GF-D8 (cell line): Measurements from ENCODE around the gene LY6G6F.
"Not testable (repeated sequence)": the region's sequence is repeated elsewhere in the genome, so short reads cannot be mapped to it uniquely, and the experiment has no call there.

Experiments
- DNase-seq: peaks from one replicate; lab custom pipeline; 2025; lab: John Stamatoyannopoulos, UW

LY6G6F gene

DNA sequence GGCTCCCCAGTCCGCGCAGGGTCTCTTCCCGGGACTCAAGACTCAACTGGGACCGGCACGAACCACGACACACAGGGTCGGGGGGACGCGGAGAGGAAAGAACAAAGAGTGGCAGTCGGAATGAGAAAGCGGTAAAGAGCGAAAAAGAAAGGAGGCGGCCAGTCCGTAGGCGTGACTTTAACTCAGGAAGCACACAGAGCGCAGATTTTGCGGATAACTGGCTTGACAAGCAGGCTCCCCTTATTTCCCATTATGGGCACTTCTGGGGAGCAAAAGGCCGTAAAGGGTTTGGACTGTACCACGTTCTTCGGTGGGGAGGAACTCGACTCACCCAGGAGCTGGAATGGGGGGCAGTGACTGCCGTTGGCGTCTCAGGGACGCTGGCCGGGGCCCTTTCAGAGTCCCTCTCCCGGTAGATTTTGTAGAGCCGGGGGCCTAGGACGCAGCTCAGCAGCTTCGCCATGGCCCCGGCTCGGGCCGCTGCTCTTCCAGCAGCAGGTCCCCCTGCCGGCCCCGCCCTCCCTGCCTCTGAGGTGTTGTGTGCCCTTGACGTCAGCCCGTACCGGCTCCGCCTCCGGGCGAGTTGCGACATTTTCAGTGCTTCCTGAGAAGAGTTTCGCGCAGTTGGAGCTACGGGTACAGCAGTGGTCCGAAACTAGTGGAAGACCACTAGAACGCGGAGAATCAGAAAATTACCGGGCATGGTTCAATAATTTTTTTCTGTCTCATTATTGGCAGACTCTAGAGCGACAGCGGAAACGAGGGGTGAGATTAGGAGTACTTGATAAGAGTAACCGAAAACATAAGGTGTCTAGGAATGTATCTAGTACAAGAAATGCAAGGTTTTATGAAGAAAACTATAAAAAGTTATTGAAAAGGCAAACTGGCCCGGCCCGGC, 3.6 kb upstream of the LY6G6F start, which contains the start of gene ABHD16A:
ABHD16A (minus strand) TSS at position 506 of the 898 bp plus-strand sequence; CDS start at position 463, 43 bp downstream.
- peak; percentile 95 for DNase-seq

DNA sequence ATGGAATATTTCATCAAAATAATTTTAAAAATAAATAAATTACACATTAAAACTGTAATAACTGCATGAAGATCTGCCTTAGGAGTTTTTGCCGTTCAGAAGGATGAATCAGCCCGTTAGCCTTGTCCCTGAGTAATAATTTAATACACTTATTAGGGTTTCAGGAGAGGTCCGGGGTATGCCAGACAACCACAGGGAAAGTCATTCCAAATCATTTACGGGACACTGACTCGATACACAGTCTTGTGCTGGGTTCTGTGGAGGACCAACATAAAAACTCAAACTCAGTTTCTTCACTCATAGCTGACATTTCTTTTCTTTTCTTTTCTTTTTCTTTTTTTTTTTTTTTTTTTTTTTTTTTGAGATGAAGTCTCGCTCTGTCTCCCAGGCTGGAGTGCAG, 735 bp upstream of the LY6G6F start:
- DNase-seq: no peak

DNA sequence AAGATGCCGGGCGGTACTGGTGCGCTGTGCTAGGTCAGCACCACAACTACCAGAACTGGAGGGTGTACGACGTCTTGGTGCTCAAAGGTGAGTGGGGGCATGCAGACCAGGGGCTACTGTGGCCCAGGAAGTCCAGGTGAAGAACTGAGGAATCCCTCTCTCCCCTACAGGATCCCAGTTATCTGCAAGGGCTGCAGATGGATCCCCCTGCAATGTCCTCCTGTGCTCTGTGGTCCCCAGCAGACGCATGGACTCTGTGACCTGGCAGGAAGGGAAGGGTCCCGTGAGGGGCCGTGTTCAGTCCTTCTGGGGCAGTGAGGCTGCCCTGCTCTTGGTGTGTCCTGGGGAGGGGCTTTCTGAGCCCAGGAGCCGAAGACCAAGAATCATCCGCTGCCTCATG, 1.0 kb downstream of the LY6G6F start:
- no peak for DNase-seq

DNA sequence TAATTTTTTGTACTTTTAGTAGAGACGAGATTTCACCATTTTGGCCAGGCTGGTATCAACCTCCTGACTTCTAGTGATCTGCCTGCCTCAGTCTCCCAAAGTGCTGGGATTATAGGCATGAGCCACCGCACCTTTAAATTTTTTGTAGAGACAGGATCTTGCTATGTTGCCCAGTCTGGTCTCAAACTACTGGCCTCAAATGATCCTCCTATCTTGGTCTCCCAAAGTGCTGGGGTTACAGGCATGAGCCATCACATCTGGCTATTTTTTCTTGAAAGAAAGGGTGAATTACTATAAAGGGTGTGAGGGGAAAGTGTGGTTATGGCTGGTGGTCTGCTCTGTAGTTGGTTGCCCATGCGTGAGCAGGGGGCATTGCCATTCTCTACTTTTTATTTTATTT, 1.6 kb downstream of the LY6G6F start:
- no peak for DNase-seq

DNA sequence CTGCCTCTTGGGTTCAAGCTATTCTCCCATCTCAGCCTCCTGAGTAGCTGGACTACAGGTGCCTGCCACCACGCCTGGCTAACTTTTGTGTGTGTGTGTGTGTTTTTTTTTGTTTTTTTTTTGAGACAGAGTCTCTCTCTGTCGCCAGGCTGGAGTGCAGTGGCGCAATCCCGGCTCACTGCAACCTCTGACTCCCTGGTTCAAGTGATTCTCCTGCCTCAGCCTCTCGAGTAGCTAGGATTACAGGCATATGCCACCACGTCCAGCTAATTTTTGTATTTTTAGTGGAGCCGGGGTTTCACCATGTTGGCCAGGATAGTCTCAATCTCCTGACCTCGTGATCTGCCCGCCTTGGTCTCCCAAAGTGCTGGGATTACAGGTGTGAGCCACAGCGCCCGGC, 2.5 kb downstream of the LY6G6F start:
- not testable (repeated sequence) for DNase-seq

DNA sequence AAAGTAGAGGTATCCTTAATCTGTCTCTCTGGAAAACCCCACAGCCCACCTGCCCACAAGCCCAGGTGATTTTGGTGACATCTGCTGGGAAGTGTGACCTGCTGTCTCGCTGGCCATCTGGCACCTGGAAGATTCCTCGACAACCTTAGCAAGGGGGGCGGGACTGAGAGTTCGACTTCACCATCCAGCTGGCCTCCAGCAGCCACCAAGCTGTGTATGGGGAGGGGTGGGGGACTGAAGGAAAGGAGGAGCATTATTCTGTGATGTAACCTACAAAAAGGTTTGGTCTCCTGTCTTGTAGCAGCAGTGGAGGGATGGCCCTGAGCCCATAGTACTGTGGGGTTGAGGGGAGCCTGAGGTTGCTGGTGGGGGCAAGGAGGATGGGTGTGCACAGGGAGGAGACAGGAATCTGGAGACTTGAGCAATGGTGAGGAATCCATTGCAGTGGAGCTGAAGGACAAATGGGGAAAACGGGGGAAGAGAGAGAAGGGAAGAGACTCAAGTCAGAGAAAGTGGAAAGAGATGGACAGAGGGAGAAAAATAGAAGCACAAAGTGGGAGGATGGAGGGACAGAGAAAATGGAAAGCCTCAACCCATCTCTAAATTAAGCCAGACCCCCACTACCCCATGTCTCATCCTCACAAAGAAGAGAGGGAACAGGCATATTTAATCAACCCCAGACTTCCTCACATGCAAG, 4.0 kb downstream of the LY6G6F start:
- DNase-seq: no peak

DNA sequence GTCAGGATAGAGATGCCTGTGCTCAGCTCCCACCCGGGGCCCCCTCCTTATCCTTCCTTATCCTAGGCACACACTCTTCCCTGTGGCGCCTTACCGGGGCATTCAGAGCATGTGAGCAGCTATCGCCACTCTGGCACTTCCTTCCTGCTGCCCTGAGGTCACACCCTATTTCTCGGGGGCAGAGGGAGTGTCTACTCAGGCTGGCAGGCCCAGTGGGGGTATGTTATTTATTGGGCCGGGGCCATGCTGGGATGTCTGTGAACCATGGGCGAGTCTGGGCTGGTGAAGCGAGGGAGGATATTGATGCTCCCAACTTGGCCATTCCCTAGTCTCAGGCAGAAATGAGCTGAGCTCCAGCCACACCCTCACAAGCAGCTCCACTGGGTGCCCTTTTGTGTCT, 4.6 kb downstream of the LY6G6F start:
- peak; percentile 10 for DNase-seq

DNA sequence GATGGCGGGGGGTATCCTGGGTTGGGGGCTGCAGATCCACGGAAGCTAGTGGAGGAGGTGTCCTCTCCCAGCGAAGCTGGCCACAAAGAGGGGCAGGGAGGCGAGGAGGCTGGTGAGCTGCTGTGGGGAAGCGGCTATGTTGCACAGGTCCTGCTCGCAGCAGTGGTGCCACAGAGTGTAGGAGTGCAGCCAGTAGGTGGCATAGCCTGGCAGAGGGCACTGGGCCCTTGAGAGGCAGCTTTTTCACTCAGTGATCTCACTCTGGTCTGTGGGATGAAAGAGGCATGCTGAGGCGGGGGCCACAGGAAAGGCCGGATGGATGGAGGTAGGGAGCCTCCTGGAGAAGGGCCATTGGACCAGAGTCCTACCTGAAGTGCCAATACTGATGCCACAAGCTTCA, 5.6 kb downstream of the LY6G6F start:
- peak; percentile 3 for DNase-seq

DNA sequence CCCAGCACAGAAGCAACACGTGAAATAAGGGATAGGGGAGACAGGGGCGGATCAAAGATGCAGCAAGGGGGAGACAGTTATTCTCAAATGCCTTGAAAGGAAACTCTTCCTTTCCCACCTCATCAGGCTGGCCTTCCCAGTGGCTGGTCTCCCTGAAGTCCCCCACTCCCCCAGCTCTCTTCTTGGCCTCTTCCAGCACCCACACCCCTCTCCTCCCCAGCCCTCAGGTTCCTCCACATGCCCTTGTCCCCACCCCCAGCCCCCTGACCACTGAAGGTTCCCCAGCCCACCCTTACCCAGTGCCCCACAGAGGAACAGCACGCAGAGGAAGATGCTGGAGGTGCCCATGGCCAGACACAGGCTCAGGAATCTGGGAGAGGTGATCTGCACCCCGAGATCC, 6.8 kb downstream of the LY6G6F start:
- no peak for DNase-seq

DNA sequence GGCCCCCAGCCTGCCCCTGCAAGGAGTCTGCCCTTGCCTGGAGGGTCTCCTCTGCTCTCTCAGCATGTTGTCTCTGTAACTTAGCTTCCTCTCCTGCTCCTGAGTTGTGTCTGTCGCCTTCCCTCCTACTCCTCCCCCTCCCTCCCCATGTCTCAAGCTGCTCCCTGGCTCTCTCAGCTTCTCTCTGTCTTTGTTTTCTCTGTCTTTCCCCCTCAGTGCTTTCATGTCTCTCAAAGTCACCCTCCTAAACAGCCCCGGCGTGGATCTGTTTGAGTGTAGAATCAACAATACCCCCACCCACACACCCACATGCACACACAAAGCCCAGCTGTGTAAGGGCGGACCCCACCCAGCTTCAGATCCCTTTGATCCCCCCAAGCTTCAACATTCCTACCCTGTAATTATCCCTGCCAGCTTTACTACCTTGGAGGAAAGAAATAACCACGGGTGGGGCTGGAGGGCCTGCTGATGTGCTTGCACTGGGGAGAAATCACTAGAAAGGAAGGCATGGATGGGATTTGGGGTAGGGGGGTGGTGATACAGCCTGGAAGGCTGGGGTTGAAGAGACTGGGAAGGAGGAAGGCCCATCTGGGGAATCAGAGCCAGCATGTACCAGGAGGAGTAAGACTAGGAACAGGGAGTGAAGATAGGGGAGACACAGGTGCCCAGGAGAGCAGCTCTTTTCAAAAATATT, 7.5 kb downstream of the LY6G6F start:
- DNase-seq: no peak

DNA sequence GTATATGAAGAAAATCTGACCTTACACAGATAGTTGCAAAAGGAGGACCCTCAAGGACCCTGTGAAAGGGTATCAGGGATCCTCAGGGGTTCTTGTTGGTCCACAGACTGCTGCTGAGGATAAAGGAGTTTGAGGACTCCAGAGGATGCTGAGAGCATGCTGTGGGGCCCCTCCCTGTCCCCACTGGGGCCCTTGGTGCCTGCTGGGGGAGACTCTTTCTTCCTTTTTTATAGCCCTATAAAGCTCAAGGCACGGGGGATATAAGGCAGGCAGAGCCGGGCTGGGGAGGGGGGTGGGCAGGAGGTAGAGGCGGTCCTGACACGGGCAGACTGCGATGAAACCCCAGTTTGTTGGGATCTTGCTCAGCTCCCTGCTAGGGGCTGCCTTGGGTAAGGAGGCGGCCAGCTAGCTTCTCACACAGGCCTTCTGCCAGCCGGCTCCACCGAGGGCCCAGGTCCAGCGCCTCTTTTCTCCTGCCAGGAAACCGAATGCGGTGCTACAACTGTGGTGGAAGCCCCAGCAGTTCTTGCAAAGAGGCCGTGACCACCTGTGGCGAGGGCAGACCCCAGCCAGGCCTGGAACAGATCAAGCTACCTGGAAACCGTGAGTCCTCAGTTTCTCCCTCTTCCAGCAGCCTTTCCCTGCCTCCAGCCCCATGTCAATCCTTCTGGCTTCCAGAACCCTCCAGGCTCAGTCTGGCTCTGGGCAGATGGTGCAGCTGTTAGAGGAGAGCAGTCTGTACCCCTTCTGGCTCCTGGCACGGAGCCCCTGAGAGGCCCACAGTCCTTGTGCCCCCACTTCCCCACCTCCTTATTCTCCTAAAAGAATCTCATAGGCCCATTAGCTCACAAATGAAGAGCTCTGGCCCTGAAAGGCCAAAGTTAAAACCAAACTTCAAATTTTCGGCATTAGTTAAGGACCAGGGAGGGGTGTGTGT, 8.6 kb downstream of the LY6G6F start, which contains the start of gene LY6G6D:
LY6G6D (plus strand) TSS at position 327 of the 937 bp plus-strand sequence; CDS start at position 335, 8 bp downstream.
- no peak for DNase-seq

DNA sequence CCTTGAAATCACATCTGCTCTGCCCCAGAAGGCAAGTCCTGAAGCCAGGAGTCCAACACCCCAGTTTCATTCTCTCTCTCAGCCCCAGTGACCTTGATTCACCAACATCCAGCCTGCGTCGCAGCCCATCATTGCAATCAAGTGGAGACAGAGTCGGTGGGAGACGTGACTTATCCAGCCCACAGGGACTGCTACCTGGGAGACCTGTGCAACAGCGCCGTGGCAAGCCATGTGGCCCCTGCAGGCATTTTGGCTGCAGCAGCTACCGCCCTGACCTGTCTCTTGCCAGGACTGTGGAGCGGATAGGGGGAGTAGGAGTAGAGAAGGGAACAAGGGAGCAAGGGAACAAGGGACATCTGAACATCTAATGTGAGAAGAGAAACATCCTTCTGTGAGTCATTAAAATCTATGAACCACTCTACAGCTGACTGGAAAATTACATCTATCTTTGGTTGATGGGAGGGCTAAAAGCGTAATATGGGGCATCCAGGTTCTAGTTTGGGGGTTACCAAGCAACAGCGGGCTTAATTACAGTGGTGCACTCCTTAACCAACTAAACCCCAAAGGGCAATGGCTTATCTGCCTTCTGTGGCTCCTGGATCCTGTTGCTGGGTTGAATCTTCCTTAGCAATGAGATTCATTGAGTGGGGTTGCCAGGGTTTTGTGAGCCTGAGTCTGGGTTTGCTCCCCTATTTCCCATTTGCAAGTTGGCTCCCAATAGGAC, 11.0 kb downstream of the LY6G6F start:
- no peak for DNase-seq

DNA sequence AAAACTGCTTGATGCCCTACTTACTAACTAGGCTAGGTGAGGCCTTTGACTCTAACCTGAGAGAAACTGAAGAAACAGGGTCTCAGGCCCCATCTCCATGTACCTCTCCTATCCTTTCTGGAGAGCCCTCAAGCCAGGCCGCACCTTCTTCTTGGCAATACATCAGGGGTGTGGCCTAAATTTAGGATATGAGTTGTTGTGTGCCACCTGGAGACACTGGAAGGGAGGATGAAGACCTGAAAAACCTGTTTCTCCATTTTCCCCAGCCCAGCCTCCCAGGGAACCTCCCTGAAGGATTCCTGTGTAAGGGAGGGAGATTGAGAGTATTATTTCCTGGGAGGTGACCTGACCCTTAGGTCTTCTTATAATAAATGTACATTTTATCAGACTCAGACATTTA, 11.6 kb downstream of the LY6G6F start:
- DNase-seq: no peak

DNA sequence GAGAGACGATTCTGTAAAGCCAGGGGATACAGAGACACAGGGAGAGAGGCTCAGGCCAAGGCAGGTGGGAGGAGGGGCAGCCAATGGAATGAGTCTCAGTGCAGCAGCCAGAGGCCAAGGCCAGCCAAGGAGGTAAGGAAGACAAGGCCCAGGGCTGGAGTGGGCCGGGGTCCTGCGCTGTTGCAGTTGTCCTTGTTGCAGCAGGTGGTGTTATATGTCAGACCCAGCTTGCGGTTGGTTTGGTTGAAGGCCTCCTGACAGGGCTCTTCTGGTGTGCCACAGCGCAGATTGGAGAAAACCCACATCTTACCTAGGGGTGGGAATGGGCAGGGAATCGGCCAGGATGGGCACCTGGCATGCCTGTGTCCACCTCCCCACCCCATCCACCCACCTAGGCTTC, 12.3 kb downstream of the LY6G6F start:
- no peak for DNase-seq

DNA sequence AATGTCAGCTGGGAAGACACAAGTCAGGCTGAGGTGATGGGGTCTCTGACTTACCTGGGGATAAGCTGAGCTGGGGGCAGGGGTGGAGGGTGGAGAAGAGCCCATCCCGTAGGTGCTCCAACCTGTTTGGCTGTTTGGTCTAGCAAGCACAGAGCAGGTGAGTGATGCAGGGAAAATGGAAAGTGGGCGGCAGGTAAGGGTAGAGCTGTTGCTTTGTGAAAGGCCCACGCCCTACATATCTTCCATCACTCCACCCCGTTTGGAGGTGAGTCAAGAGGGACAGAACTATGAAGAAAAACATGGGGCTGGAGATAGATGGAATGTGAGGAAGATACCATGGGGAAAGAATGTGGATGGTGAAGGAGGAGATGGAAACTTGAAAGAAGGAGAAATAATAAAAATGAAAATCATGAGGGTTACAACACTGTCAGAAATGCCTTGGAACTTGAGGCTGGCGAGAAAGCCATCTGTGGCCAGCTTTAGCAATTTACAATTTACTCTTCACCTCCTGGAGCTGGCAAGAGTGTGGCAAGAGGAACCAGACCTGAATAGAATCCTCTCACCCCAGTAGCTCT, 13.6 kb downstream of the LY6G6F start:
- DNase-seq: no peak

DNA sequence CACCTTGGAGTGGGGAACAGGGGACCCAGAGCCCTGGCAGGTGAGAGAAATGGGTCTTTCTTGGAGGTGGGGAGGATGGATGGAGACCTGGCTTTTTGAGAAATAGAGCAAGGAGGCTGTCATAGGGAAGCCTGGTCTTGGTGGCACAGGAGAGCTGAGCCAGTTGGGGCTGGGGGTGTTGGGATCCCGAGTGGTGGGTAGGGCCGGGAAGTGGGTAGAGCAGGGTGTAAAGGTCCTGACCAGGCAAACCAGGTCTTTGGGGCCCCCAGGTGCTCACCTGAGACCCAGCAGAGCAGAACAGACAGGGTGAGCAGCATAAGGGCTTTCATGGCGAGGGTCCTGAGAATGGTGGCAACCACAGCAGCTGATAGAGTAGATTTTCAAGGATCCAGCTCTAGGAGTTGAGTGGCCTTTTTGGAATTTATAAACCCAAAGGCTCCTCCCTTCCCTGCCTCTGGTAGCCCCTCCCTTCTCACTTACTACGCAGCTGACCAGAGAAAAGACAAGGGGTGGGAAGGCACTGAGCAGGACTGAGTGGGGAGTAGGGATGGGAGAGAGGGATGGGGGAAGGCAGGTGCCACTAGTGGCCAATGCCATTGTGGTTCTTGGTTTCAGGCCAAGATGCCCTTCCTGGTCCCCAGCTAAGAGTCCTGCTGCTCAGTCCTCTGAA, 14.8 kb downstream of the LY6G6F start, which contains the start of gene LY6G6C:
LY6G6C (minus strand) TSS at position 396 of the 670 bp plus-strand sequence; CDS start at position 329, 67 bp downstream.
- DNase-seq: no peak

DNA sequence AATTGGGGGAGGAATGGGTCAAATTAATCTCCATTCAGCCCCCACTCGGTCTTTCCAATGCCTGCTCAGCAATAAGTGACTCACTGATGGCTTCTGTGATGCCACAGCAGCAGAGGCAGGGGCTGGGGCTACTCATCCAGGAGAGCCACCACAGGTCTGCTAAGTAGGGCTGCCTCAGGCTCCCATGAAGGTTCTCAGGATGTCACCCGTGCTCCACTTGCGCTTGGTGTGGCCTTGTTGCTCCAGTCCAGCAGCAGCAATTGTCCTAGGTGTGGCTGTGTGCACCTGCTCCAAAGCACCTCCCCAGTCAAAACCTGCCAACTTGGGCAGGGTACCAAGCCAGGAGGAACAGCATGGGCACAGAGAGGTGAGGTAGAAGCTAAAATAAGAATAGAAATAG, 15.5 kb downstream of the LY6G6F start:
- DNase-seq: no peak

DNA sequence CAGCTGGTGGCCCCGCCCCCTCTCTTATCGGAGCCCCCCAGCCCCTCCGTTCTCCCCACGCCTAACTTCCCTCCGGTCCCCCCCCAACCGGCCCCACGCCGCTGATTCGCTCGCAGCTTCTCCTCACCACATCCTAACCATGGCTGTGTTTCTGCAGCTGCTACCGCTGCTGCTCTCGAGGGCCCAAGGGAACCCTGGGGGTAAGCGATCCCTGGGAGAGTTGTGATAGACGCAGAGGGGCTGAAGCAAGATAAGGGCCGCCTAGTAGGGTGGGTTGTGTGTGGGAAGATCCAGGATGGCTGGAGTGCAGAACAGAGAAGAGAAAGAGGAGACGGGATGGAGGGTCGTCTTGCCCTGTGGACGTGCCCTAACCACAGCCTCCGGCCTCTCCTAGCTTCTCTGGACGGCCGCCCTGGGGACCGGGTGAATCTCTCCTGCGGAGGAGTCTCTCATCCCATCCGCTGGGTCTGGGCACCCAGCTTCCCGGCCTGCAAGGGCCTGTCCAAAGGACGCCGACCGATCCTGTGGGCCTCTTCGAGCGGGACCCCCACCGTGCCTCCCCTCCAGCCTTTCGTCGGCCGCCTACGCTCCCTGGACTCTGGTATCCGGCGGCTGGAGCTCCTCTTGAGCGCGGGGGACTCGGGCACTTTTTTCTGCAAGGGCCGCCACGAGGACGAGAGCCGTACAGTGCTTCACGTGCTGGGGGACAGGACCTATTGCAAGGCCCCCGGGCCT, 16.7 kb downstream of the LY6G6F start, which contains the start of gene MPIG6B:
MPIG6B (plus strand) TSS at position 129 of the 735 bp plus-strand sequence; CDS start at position 140, 11 bp downstream.
- DNase-seq: peak; percentile 15
